H1 (cell line): Measurements from ENCODE around the gene LMOD2. TPM values are rescaled to one million over a fixed set of nuclear protein-coding genes. Genes with fewer than 3 reads are reported as not detected.

Source experiments
- CTCF ChIA-PET: fragments of 300-600 bp; sonication (Branson Sonifier 250); formaldehyde crosslinking; loops from one replicate; lab custom pipeline; 2021; ENCODE audit not compliant: partially characterized antibody; lab: Charles Lee
- POLR2A ChIA-PET: fragments of 300-600 bp; sonication (Branson Sonifier 250); formaldehyde crosslinking; loops from one replicate; lab custom pipeline; 2021; ENCODE audit warnings: inconsistent platforms; ENCODE audit not compliant: partially characterized antibody; lab: Charles Lee
- DNase-seq, 2 experiments: peaks; one replicate each; pipeline versions ENCODE4 v3.0.0 to v3.0.0-alpha.2; 2010 to 2022; ENCODE audit warnings: low spot score in 2 of 2, low read depth in 1 of 2, mixed read lengths in 1 of 2
- FAIRE-seq: peaks from 2 replicates; lab custom pipeline; 2011; peaks lifted over from hg19 to GRCh38; lab: Jason Lieb, UNC
- H2AFZ ChIP-seq: 2 replicates; pipeline ENCODE4 v1.8.1; 2012; ENCODE audit warnings: low read length, inconsistent platforms
- H2AK5ac ChIP-seq: 2 replicates; pipeline ENCODE4 v1.6.1; 2013; ENCODE audit warnings: low read depth, low read length
- H2BK120ac ChIP-seq: replicated peaks from 2 replicates; pipeline ENCODE3; 2013; ENCODE audit warnings: low read depth, low read length, inconsistent platforms
- H2BK12ac ChIP-seq: 2 replicates; pipeline ENCODE4 v1.6.1; 2013; ENCODE audit warnings: low read depth, low read length
- H2BK15ac ChIP-seq: 2 replicates; pipeline ENCODE4 v1.6.1; 2013; ENCODE audit warnings: low read length
- H2BK20ac ChIP-seq: 2 replicates; pipeline ENCODE4 v1.6.1; 2013; ENCODE audit warnings: low read length
- H2BK5ac ChIP-seq: 2 replicates; pipeline ENCODE4 v1.6.1; 2013; ENCODE audit warnings: low read depth, low read length
- H3K14ac ChIP-seq: 2 replicates; pipeline ENCODE4 v1.6.1; 2013; ENCODE audit warnings: inconsistent platforms; ENCODE audit not compliant: insufficient read length
- H3K18ac ChIP-seq: 2 replicates; pipeline ENCODE4 v1.6.1; 2013; ENCODE audit warnings: low read length; ENCODE audit errors: extremely low read depth
- H3K23ac ChIP-seq: 2 replicates; pipeline ENCODE4 v1.6.1; 2013; ENCODE audit warnings: inconsistent platforms; ENCODE audit not compliant: insufficient read length
- H3K23me2 ChIP-seq: 2 replicates; pipeline ENCODE4 v1.6.1; 2013; ENCODE audit warnings: low read depth, low read length
- H3K27ac ChIP-seq: 2 replicates; pipeline ENCODE4 v1.6.1; 2011; ENCODE audit warnings: low read depth, low read length, inconsistent platforms
- H3K27me3 ChIP-seq, 4 experiments: replicated peaks in 1 of 4; 1 replicate in 1 of 4; 2 replicates in 3 of 4; pipeline versions ENCODE4 v1.6.1 to v1.8.1; 2011 to 2013; ENCODE audit warnings: low read length in 3 of 4, mild to moderate bottlenecking in 3 of 4, inconsistent platforms in 2 of 4, mixed read lengths in 2 of 4, moderate library complexity in 1 of 4; ENCODE audit not compliant: control insufficient read depth in 3 of 4, insufficient read depth in 3 of 4; ENCODE audit errors: extremely low read depth in 1 of 4
- H3K36me3 ChIP-seq, 4 experiments: 2 replicates each; pipeline versions ENCODE4 v1.6.1 to v1.8.1; 2011 to 2013; ENCODE audit warnings: mild to moderate bottlenecking in 4 of 4, low read length in 3 of 4, moderate library complexity in 2 of 4, control low read depth in 1 of 4, inconsistent platforms in 1 of 4; ENCODE audit not compliant: insufficient read depth in 4 of 4, control insufficient read depth in 2 of 4
- H3K4ac ChIP-seq: replicated peaks from 2 replicates; pipeline ENCODE3; 2013; ENCODE audit warnings: low read length, low read depth, mixed read lengths, inconsistent platforms; ENCODE audit not compliant: insufficient read length
- H3K4me1 ChIP-seq, 4 experiments: replicated peaks in 1 of 4; 1 replicate in 1 of 4; 2 replicates in 3 of 4; pipeline versions ENCODE4 v1.6.1 to v1.8.1; 2011 to 2013; ENCODE audit warnings: low read length in 3 of 4, inconsistent platforms in 2 of 4, mixed read lengths in 1 of 4; ENCODE audit not compliant: insufficient read depth in 4 of 4, control insufficient read depth in 3 of 4
- H3K4me2 ChIP-seq, 2 experiments: 2 replicates each; pipeline versions ENCODE4 v1.6.1 to v1.8.1; 2011 to 2013; ENCODE audit warnings: low read depth in 2 of 2, low read length in 2 of 2, control low read depth in 1 of 2, inconsistent platforms in 1 of 2, mild to moderate bottlenecking in 1 of 2; ENCODE audit not compliant: insufficient read depth in 1 of 2
- H3K4me3 ChIP-seq, 4 experiments: fragments of 200-600, 300-600 bp in 1 of 4; sonication (generic), shearing (Covaris generic), sonication (Bioruptor Twin) in 1 of 4; 2 replicates each; pipeline versions ENCODE4 v1.5.1 to v1.8.1; 2011 to 2016; ENCODE audit warnings: low read length in 4 of 4, low read depth in 3 of 4, control low read depth in 2 of 4, inconsistent platforms in 2 of 4, mild to moderate bottlenecking in 2 of 4, mixed read lengths in 1 of 4, moderate library complexity in 1 of 4; ENCODE audit not compliant: insufficient read depth in 2 of 4; ENCODE audit errors: extremely low read depth in 1 of 4
- H3K56ac ChIP-seq: replicated peaks from 2 replicates; pipeline ENCODE3; 2013; ENCODE audit warnings: low read depth, mild to moderate bottlenecking, mixed read lengths, low read length, inconsistent platforms; ENCODE audit not compliant: insufficient read length
- H3K79me1 ChIP-seq: 2 replicates; pipeline ENCODE4 v1.6.1; 2013; ENCODE audit warnings: low read depth, low read length, control low read depth
- H3K79me2 ChIP-seq, 2 experiments: 2 replicates each; pipeline versions ENCODE4 v1.6.1 to v1.8.1; 2012 to 2013; ENCODE audit warnings: low read length in 2 of 2, mild to moderate bottlenecking in 2 of 2, inconsistent platforms in 1 of 2; ENCODE audit not compliant: insufficient read depth in 2 of 2, control insufficient read depth in 1 of 2
- H3K9ac ChIP-seq, 4 experiments: replicated peaks in 1 of 4; 1 replicate in 1 of 4; 2 replicates in 3 of 4; pipeline versions ENCODE4 v1.6.1 to v1.8.1; 2011 to 2013; ENCODE audit warnings: low read depth in 3 of 4, low read length in 3 of 4, control low read depth in 2 of 4, mild to moderate bottlenecking in 2 of 4, moderate library complexity in 2 of 4, inconsistent platforms in 1 of 4; ENCODE audit errors: extremely low read depth in 1 of 4
- H3K9me3 ChIP-seq, 2 experiments: 2 replicates each; pipeline versions ENCODE4 v1.6.1 to v1.8.1; 2012 to 2013; ENCODE audit warnings: mild to moderate bottlenecking in 2 of 2, moderate library complexity in 2 of 2, control low read depth in 1 of 2, inconsistent platforms in 1 of 2, low read depth in 1 of 2, low read length in 1 of 2, mixed read lengths in 1 of 2; ENCODE audit not compliant: insufficient read depth in 2 of 2
- H4K20me1 ChIP-seq, 2 experiments: replicated peaks in 1 of 2; 2 replicates each; pipeline versions ENCODE3 to v1.8.1; 2011 to 2013; ENCODE audit warnings: inconsistent platforms in 2 of 2, low read length in 2 of 2, mild to moderate bottlenecking in 1 of 2; ENCODE audit not compliant: insufficient read depth in 2 of 2, control insufficient read depth in 1 of 2
- H4K5ac ChIP-seq: 2 replicates; pipeline ENCODE4 v1.6.1; 2013; ENCODE audit warnings: low read length, low read depth, mixed read lengths, inconsistent platforms; ENCODE audit not compliant: insufficient read length
- H4K8ac ChIP-seq: 2 replicates; pipeline ENCODE4 v1.8.0; 2013; ENCODE audit warnings: mild to moderate bottlenecking, moderate library complexity, low read length, inconsistent platforms; ENCODE audit not compliant: insufficient read depth; ENCODE audit errors: extremely low read depth
- H4K91ac ChIP-seq: replicated peaks from 2 replicates; pipeline ENCODE3; 2013; ENCODE audit warnings: low read length, mixed read lengths, inconsistent platforms; ENCODE audit not compliant: insufficient read length
- ASH2L ChIP-seq: fragments of 200-600, 300-600 bp; sonication (generic); IDR thresholded peaks from one replicate; pipeline ENCODE4 v1.7.1; 2017; ENCODE audit warnings: low read length
- BCL11A ChIP-seq, 2 experiments: IDR thresholded peaks; one replicate each; pipeline ENCODE4 v1.6.1; 2011; ENCODE audit warnings: low read depth in 2 of 2, low read length in 2 of 2, mild to moderate bottlenecking in 2 of 2
- CHD2 ChIP-seq: IDR thresholded peaks from 2 replicates; pipeline ENCODE4 v1.6.1; 2012; ENCODE audit warnings: low read length, improper control_type of control experiment
- EZH2 ChIP-seq: fragments of 200-600 bp; sonication (generic); IDR thresholded peaks from 2 replicates; pipeline ENCODE4 v1.7.1; 2012; ENCODE audit warnings: low read depth, mild to moderate bottlenecking, moderate library complexity, low read length, inconsistent platforms; ENCODE audit not compliant: severe bottlenecking
- FOSL1 ChIP-seq: IDR thresholded peaks from 2 replicates; pipeline ENCODE4 v1.6.1; 2011; ENCODE audit warnings: mild to moderate bottlenecking, low read depth, low read length, moderate library complexity; ENCODE audit not compliant: insufficient read depth
- HDAC6 ChIP-seq: IDR thresholded peaks from one replicate; pipeline ENCODE4 v1.7.1; 2012; ENCODE audit warnings: low read depth, mild to moderate bottlenecking, inconsistent platforms, low read length, moderate library complexity
- POLR2A ChIP-seq, 2 experiments: IDR thresholded peaks; 1 replicate in 1 of 2; 2 replicates in 1 of 2; pipeline ENCODE4 v1.6.1; 2011; ENCODE audit warnings: low read depth in 2 of 2, low read length in 2 of 2, mild to moderate bottlenecking in 2 of 2; ENCODE audit errors: control extremely low read depth in 1 of 2
- POLR2AphosphoS5 ChIP-seq: IDR thresholded peaks from 2 replicates; pipeline ENCODE4 v1.6.1; 2011; ENCODE audit warnings: low read depth, low read length
- RNF2 ChIP-seq: fragments of 200-900, 300-1000 bp; sonication (generic); IDR thresholded peaks from 2 replicates; pipeline ENCODE4 v1.7.1; 2016; ENCODE audit warnings: borderline replicate concordance, low read depth, mild to moderate bottlenecking, antibody characterized with exemption, low read length; ENCODE audit not compliant: poor library complexity, severe bottlenecking; ENCODE audit errors: missing control alignments
- SRF ChIP-seq: IDR thresholded peaks from 2 replicates; pipeline ENCODE4 v1.6.1; 2011; ENCODE audit warnings: mild to moderate bottlenecking, low read depth, low read length, moderate library complexity
- TAF1 ChIP-seq: IDR thresholded peaks from 2 replicates; pipeline ENCODE4 v1.6.1; 2011; ENCODE audit warnings: mild to moderate bottlenecking, low read depth, low read length
- YY1 ChIP-seq: IDR thresholded peaks from 2 replicates; pipeline ENCODE4 v1.6.1; 2011; ENCODE audit warnings: low read depth, mild to moderate bottlenecking, low read length
- WGBS, 2 experiments: shearing (Covaris generic) in 1 of 2; methylation state at CpG; one replicate each; pipeline versions ENCODE4 v1.1.6 to v1.1.7; 2013 to 2015; ENCODE audit warnings: low lambda C conversion rate in 2 of 2, mixed read lengths in 2 of 2, inconsistent platforms in 1 of 2, low coverage in 1 of 2, missing lambda C conversion rate in 1 of 2; ENCODE audit not compliant: insufficient replicate concordance in 2 of 2, insufficient coverage in 1 of 2, insufficient read length in 1 of 2; ENCODE audit errors: extremely low coverage in 1 of 2, missing lambda C conversion rate in 1 of 2; 5-methylcytosine and 5-hydroxymethylcytosine counted together
- polyA plus RNA-seq, 7 experiments: library from polyadenylated mRNA; depleted of rRNA in 3 of 7; stranded (reverse) in 5 of 7; unstranded in 2 of 7; fragments of >200 nt in 5 of 7; fragments of 200-250 nt in 2 of 7; gene quantifications; 1 replicate in 5 of 7; 2 replicates in 1 of 7; 4 replicates in 1 of 7; pipeline versions ENCODE4 v1.2.1 to v1.2.3, GENCODE V29; 2011 to 2013; ENCODE audit warnings: missing spikeins in 2 of 7, mixed read lengths in 2 of 7
- total RNA-seq: library from RNA; stranded (reverse); fragmentation: NEBNext Ultra II Directional; extraction: Animal tissue kit (Norgen Biotek cat#: 25700); gene quantifications from 2 replicates; pipeline ENCODE4 v1.2.1, GENCODE V29; 2021
- TF ChIP-seq, protein P1 (sequence below): IDR thresholded peaks from 2 replicates; pipeline ENCODE4 v1.6.1; 2012; ENCODE audit warnings: low read length, inconsistent platforms

Gene LMOD2
- total and polyA plus RNA-seq, 2 of the 8 experiments (the other 6 are each of a cell fraction or from before 2014, with no cell fraction given), result 0.03 to 0.22 TPM

DNA sequence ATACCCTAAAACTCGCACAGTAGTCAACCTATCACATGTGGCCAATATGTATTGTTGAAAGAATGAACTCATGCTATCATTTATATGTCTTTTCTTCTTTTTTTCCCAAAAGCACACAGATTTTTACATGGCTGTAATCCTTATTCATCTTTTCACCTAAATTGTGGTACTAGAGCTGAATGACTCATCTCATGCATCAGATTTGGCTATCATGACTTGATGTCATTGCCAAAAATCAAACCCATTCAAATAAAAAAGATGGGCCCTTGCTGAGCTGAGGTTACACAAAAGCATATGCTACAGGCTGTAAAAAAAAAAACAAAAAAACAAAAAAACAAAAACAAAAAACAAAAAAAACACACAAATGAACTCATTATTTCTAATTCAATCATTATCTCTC, 3.3 kb upstream of the LMOD2 start:
- ChIA-PET CTCF (interaction anchor here (1.4 to 1.7 kb wide), 3 partner anchors 30 to 158 kb away, joined by 4 to 5 read pairs (median 4); no protein-coding TSS in a partner anchor), POLR2A (no interaction called here)
- H2AFZ ChIP-seq, result no peak overlapping the region
- H2BK20ac ChIP-seq, result no peak overlapping the region
- H3K4me3 ChIP-seq, result no peak overlapping the region
- H3K9ac ChIP-seq, result no peak overlapping the region
- no peak overlapping the region for H3K14ac ChIP-seq
- H3K27me3 ChIP-seq, result no peaks in the 10 kb centered on the region
- no peak overlapping the region for H3K23ac ChIP-seq
- H3K9me3 ChIP-seq, result no peaks in the 10 kb centered on the region
- H2BK15ac ChIP-seq, result no peak overlapping the region
- H3K27ac ChIP-seq, result no peak overlapping the region
- H3K56ac ChIP-seq, result no peak overlapping the region
- H2BK5ac ChIP-seq, result no peak overlapping the region
- WGBS, 2 experiments, result 88% methylated on average over 1 of the region's 1 CpG; no CpG with 5 or more reads in 1 of the 2 experiments
- FAIRE-seq (no peak), DNase-seq (no peak)
- H4K5ac ChIP-seq, result no peak overlapping the region
- H3K4ac ChIP-seq, result no peak overlapping the region
- H3K23me2 ChIP-seq, result no peaks in the 10 kb centered on the region
- no peaks in the 10 kb centered on the region for H3K36me3 ChIP-seq
- no peaks in the 10 kb centered on the region for H3K79me2 ChIP-seq
- no peaks in the 10 kb centered on the region for H3K4me1 ChIP-seq
- no peak overlapping the region for H3K4me2 ChIP-seq
- H2BK12ac ChIP-seq, result no peak overlapping the region
- no peaks in the 10 kb centered on the region for H3K79me1 ChIP-seq
- H4K8ac ChIP-seq, result no peak overlapping the region
- no peaks in the 10 kb centered on the region for H4K20me1 ChIP-seq
- H2BK120ac ChIP-seq, result no peak overlapping the region
- no peak overlapping the region for H3K18ac ChIP-seq
- no peak overlapping the region for H4K91ac ChIP-seq
- no peak overlapping the region for H2AK5ac ChIP-seq
- TF ChIP-seq FOSL1 (no peak), SRF (no peak), ASH2L (no peak), HDAC6 (no peak), EZH2 (no peak), YY1 (no peak), CHD2 (no peak), BCL11A (IDR thresholded peaks at IDR 0.05; ENCODE audit: low read depth in 2 of 2, low read length in 2 of 2) (no peak), POLR2AphosphoS5 (no peak), RNF2 (no peak), POLR2A (IDR thresholded peaks at IDR 0.05; ENCODE audit: control extremely low read depth in 1 of 2, low read depth in 2 of 2, low read length in 2 of 2) (no peak), TAF1 (no peak)
- TF ChIP-seq, protein P1, sequence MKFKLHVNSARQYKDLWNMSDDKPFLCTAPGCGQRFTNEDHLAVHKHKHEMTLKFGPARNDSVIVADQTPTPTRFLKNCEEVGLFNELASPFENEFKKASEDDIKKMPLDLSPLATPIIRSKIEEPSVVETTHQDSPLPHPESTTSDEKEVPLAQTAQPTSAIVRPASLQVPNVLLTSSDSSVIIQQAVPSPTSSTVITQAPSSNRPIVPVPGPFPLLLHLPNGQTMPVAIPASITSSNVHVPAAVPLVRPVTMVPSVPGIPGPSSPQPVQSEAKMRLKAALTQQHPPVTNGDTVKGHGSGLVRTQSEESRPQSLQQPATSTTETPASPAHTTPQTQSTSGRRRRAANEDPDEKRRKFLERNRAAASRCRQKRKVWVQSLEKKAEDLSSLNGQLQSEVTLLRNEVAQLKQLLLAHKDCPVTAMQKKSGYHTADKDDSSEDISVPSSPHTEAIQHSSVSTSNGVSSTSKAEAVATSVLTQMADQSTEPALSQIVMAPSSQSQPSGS, result no peak
